CD4-positive, alpha-beta T cell treated with Interleukin-6 at 100 ng/mL for 8 hours (primary cell): Measurements from ENCODE around the gene CCDC188.

Experiments used
- DNase-seq: peaks from one replicate; pipeline ENCODE4 v3.0.0-alpha.2; 2020; ENCODE audit warnings: mixed read lengths, low spot score

Gene CCDC188

DNA sequence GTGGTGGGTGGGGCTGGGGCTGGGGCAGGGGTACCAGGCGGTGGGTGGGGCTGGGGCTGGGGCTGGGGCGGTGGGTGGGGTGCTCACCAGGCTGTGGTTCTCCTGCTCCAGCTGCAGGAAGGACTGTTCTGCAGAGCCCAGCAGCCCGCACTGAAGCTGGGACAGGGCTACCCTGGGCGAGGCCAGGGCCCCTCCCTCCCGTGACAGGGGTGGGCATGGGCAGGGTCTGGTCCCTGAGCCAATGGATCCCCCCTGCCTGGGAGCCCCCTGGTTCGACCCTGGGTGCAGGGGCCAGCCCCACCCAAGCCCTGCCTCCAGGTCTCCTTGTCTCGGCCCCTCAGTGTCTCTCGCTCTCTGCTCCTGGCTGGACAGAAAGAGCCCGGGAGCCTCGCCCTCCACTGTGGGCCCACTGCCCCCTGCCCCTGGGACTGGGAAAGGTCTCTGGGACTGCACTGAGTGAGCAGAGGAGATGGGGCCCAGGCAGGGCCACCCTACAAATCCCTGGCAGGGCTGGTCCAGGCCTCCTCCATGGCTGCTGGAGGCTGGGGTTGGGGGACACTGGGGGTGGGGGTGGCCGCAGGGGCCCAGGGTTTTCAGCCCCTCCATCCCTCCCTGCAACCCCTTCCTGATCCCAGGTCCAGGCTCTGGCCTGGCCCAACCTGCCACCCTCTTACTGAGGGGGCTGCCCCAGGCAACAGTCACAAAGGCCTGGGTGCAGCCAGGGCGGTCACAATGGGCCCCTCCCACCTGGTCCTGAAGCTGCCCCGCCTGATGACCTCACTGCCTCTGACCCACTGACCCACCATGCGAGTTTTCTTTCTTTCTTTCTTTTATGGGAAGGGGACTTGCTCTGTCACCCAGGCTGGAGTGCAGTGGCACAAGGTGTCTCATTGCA, at the start of gene CCDC188:
CCDC188 (minus strand) TSS at position 675 of the 895 bp plus-strand sequence; CDS start at position 606, 69 bp downstream.
- no peak for DNase-seq

- no peak for DNase-seq
Measured at GRCh38 chr22:20199906-20200305, 49.1 kb upstream of the CCDC188 start.

- DNase-seq: no peak
Measured at GRCh38 chr22:20199413-20199842, 48.6 kb upstream of the CCDC188 start.

- no peak for DNase-seq
Measured at GRCh38 chr22:20198557-20199319, 47.9 kb upstream of the CCDC188 start.

DNA sequence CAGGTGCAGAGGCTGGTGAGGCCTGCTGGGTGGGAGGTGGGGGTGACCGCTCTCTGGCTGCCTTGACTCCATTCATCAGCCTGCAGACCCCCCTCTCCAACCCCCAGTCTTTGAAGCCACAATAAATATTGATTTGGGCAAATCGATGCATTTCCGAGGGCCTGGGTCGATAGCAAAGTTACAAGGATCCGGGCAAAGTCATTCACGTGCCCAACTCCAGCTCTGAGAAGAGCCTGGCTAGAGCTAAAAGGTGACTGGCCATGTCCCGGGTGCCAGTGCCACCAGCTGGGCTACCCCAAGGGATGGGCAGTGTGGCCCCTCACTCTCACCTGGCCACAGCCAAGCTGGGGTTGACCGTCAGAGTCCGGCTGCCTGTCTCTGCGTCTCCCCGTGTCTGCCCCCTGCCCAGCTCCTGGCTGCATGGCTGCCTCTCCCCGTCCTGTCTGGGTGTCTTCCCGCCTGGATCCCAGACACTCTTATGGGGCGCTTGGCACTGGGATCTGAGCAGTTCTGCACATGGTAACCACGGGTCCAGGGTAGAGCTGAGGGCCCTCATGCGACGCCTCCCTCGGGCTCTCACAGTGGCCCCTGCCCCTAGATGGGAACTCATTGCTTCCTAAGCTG, 46.7 kb upstream of the CCDC188 start:
- DNase-seq: no peak

DNA sequence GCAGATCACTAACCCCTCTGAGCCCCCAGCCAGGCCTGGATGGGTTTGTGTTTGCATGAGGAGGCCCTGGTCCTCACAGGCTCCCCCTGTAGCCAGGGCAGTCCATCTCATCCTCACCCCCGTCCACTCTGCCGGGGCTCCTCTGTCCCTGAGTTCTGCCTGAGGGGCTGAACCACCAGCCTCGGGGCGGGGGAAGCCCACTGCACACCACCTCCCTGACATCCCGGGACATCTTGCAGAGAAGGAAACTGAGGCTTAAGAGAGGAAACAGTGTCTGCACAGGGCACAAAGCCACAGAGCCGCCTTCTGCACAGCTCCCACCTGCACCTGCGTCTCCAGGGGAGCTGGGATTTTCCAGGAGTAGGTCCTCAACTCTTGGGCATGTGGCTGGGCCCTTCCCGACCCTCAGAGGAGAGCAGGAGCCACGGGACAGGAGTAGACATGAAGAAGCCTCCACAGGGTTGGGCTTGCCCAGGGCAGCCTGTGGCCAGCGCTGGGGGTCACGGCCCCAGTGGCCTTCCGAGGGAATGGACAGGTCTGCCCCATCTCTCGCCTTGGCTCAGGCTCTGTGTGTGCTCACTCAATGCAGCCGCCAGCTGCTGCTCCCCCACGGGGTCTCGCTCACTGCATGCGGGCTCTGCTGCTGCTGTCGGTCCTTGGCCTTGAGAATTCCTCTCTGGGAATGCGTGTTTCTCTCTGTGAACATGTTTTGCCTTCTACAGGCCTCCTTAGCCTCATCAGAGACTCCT, 45.4 kb upstream of the CCDC188 start:
- no peak for DNase-seq

- DNase-seq: no peak
Measured at GRCh38 chr22:20194681-20195593, 44.1 kb upstream of the CCDC188 start.

GRCh38 chr22:20193761-20194494, 43.1 kb upstream of the CCDC188 start:
- DNase-seq: no peak

DNA sequence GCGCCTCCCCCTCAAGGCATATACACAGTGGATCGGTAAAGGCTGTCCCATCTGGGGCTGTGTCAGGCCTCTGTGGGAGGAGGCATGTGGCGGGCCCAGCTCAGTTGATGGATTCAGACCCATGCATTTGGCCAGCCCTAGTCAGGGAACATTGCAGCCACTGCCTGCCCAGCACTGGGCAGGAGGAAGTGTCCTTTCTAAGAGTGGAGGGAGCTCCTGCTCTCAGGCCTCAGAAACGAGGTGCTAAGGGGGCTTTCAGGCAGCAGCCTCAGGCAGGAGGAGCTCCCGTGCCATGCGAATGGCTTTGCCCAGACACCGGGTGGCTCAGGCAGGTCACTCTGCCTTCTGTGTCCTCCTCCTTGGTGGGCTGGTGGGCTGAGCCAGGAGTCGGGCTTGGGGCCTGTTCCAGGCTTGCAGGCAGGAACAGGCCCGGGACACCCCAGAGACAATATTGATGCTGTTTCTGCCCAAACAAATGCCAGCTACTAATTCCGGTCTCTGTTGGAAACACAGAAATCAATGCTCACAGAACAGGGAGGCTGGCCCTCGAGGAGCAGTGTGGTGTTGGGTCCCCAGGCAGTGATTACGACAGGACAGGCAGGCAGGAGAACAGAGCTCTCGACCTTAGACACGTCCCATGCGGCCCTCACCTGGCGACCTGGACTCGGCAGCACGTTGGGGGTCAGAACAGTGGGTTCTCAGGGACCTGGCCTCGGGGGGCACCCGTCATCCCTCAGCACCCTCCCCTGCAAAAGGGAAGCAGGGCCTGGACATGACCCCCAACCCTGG, 42.3 kb upstream of the CCDC188 start:
- no peak for DNase-seq

DNA sequence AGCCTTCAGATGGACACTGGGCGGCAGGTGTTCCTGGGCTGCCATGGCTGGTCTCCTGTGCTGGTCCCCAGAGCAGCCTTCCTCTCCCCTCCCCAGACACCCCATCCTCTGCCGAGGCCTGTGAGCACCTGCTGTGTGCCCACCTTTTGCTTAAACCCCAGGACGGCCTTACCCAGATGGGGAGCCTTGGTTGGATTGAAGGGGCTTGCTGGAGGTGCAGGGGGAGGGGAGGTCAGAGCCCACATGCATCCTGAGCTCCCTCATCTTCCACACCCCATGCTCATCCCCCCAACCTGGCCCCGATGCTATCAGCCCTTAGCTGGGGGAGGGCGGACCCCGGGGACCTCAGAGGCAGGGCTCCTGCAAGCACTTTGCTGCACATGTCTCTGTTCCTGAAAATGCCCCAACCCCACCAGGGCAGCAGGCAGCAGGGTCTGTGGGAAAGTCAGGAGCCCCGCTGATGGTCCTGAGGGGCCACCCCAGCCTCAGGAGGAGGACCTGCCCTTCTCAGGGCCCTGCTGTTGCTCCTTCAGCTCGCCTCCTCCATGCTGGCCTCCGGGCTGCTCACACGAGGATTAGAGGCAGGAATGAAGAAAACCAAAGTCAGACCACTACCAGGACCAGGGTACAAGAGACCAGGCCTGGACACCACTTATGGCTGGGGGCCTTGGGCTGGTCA, 41.6 kb upstream of the CCDC188 start:
- DNase-seq: no peak

- DNase-seq: no peak
Measured at GRCh38 chr22:20191803-20192202, 40.9 kb upstream of the CCDC188 start.

DNA sequence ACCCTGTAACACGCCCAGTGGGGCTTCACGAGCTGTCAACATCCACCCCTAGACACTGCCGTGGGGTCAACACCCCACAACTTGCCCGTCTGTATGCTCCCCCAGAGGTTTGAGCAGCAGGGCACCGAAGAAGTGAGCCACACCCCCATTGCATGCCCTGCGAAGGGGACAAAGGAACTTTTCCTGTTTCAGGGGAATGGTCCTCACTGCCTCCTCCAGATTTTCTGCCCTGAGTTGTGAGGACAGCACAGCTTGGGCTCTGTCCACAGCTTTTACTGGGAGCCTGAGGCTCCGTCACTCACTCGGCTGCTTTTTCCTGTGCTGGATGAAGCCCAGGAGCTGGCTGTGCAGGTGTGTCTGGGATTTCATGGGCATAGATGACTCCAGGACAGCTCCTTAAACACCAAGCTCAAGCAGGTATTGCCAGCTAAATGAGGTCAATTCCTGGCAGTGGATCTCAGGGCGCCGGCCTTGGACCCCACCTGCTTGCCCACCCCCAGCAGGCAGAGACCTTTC, 40.2 kb upstream of the CCDC188 start:
- no peak for DNase-seq

DNA sequence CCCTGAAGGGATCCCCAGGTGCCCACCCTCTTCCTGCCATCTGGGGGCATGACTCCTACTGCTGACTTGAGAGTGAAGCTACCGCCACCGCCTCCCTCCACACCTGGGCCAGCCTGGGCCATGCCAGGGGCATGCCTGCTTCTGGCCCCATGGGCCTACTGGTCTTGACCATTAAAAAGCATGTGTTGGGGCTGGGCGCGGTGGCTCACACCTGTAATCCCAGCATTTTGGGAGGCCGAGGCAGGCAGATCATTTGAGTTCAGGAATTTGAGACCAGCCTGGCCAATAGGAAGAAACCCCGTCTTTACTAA, 37.7 kb upstream of the CCDC188 start:
- no peak for DNase-seq

DNA sequence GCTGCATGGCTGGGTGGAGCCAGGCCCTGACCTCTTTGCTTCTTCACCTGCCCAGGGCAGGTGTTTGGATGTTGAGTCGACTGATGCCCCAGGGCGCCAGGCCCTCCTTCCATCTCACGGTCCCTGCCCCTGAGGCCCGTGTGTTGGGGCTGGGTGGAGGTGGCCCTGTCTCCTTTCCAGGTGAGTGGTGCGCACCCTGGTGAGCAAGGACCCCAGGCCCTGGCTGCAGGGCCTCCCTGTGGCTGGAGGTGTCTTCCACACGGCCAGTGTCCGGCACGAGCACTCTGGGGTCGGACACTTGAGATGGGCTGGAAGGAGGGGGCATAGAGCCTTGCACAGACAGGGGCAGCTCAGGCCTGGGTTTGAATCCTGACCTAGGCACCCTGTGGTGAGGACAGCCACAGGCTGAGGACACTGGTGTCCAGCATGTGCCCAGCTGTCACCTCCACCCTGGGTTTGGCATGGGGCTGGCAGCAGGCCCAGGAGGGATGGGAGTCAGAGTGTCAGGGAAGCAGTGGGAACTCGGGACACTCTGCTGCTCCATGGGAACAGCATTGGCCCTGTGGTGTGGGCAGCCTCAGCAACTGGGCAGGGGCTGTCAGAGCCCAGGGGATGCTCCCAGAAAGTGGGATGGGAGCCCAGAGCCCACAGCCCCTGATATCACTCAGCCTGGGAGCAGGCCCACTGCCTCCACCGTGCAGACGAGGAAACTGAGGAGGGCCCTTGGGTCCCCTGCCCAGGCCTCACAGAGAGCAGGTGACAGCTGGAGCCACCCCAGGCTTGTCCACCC, 37.1 kb upstream of the CCDC188 start:
- no peak for DNase-seq

- no peak for DNase-seq
Measured at GRCh38 chr22:20186871-20187546, 36.2 kb upstream of the CCDC188 start.

- DNase-seq: no peak
Measured at GRCh38 chr22:20186183-20186870, 35.5 kb upstream of the CCDC188 start.

GRCh38 chr22:20185750-20186149, 34.9 kb upstream of the CCDC188 start:
- DNase-seq: no peak
